SK-MEL-5 (cell line): ENCODE data around the gene KCNAB1. TPM values are rescaled to one million over a fixed set of nuclear protein-coding genes. Genes with fewer than 3 reads are reported as not detected.
"Not testable (repeated sequence)": the region's sequence is repeated elsewhere in the genome, so short reads cannot be mapped to it uniquely, and the experiment has no call there.

Source experiments
- DNase-seq: peaks from one replicate; pipeline ENCODE4 v3.0.0-alpha.2; 2016; ENCODE audit warnings: low read depth, low spot score
- in situ Hi-C: cut with HindIII; loops from 2 replicates; pipeline ENCODE4 v1.10.0; 2016; ENCODE audit warnings: low sequenced_read_pairs, high pct_unique_total_duplicates, low pct_unique_long_range_greater_than_20kb
- total RNA-seq: library from RNA; depleted of rRNA; stranded (reverse); fragments of >200 nt; shearing (Covaris generic); gene quantifications from 2 replicates; pipeline ENCODE4 v1.2.3, GENCODE V29; 2014

Gene KCNAB1
- total RNA-seq, 1 experiment from 2014 or later, result 0.66 TPM

DNA sequence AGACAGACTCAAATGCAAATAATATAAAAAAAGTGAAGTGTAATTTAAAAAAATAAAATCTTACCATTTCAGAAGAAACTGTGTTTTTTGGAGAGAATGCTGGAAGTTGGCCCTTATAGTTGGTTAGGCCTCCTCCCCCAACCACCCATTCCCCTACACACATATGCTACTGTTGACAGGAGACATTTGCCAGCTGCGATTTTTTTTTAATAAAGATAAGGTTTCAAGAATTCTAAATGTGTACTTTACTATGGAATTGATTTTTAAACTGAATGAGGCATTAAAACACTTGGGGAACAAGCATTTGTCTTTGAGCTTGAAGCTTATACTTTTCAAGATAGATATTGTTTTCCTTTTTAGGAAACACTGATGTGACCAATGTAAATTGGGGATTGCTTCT lies 438.9 kb downstream of the KCNAB1 start:
- no peak for DNase-seq
- in situ Hi-C loops, result loop anchor here (10.0 kb wide), 1 partner anchor 165 kb away; no protein-coding TSS in a partner anchor

DNA sequence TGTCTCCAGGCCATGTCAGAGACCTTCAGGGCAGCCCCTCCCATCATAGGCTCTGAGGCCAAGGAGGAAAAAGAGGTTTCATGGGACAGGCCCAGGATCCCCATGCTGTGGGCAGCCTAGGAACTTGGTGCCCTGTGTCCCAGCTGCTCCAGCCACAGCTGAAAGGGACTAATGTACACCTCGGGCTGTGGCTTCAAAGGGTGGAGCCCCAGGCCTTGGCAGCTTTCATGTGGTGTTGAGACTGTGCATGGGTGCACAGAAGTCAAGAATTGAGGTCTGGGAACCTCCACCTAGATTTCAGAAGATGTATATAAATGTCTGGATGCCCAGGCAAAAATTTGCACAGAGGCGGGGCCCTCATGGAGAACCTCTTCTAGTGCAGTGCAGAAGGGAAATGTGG lies 441.2 kb downstream of the KCNAB1 start:
- in situ Hi-C loops, result no loop called here
- no peak for DNase-seq

DNA sequence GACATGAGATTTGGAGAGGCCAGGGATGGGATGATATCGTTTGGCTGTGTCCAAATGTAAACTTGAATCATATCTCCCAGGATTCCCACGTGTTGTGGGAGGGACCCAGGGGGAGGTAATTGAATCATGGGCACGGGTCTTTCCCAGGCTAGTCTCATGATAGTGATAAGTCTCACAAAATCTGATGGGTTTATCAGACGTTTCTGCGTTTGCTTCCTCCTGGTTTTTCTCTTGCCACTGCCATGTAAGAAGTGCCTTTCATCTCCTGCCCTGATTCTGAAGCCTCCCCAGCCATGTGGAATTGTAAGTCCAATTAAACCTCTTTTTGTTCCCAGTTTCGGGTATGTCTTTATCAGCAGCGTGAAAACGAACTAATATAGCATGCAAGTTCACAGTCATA lies 442.1 kb downstream of the KCNAB1 start:
- DNase-seq, in situ Hi-C loops: not testable (repeated sequence)

DNA sequence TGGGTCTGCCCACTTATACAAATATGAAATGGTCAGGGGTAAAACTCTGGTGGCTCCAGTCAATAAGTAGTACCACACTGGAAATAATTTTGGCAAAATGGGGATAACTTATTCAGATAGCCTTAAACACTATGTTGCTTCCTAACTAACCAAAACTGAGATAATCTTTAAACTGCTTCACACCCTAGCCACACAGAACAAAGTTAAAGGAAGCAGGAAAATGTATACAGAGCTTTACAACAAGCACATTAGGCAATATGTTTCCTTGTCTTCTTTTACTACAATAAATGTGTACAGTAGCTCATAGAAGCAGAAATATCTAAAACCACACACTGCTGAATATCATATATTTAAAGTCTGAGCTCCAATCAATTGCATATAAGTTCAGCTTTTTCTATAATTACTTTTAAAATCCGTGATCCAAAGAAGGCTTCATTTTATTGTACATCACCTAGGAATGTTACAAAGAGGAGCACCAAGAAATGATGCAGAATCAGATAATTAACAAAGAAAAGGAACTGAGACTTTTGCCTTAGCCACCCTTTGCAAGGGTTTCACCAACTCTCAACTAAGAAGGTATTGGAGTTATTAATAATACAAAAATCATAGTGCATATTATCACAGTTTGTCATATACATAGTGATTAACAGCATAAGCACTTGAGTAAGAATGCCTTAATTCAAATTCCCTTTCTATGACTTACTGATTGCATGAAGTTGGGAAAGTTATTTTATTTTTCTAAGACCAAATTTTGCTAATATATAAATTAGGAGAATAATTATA lies 443.7 kb downstream of the KCNAB1 start:
- in situ Hi-C loops, result no loop called here

DNA sequence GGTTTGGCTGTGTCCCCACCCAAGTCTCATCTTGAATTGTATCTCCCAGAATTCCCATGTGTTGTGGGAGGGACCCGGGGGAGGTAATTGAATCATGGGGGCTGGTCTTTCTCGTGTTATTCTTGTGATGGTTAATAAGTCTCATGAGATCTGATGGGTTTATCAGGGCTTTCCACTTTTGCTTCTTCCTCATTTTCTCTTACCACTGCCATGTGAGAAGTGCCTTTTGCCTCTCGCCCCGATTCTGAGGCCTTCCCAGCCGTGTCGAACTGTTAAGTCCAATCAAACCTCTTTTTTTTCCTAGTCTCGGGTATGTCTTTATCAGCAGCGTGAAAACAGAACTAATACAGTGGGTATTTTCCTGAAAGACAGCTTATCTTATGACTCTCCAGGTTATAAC lies 448.6 kb downstream of the KCNAB1 start:
- in situ Hi-C loops, DNase-seq: not testable (repeated sequence)

More for the DNA sequence above, 443.7 kb downstream of the KCNAB1 start:
- no peak for DNase-seq

DNA sequence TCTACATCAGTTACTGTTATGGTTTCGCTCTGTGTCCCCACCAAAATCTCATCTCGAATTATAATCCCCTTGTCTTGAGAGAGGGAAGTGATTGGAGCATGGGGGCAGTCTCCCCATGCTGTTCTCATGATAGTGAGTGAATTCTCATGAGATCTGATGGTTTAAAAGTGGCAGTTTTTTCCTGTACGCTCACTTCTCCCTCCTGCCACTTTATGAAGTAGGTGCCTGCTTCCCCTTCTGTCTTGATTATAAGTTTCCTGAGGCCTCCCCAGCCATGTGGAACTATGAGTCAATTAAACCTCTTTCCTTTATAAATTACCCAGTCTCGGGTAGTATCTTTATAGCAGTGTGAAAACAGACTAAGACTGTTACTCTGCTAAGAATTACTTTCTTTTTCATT lies 449.5 kb downstream of the KCNAB1 start:
- DNase-seq, in situ Hi-C loops: not testable (repeated sequence)

DNA sequence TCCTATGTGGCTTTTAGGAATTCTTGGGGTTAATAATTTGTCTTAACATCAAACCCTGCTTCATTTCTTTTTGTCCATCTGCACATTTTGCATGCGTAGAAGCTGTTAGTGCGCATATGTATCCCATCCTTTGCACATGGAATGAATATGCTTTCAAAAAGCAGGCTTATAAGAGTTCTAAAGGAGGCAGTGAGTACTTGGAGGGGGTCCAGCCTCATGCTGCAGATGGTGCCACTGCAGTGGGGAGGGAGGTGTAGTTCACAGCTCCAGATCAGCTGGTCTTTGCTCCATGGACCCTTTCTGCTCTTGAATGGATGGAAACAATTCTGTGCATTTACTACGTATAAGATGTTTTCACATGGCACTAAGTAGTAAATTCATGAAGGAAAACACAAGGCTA lies 455.3 kb downstream of the KCNAB1 start:
- in situ Hi-C loops, result no loop called here
- DNase-seq, result no peak

DNA sequence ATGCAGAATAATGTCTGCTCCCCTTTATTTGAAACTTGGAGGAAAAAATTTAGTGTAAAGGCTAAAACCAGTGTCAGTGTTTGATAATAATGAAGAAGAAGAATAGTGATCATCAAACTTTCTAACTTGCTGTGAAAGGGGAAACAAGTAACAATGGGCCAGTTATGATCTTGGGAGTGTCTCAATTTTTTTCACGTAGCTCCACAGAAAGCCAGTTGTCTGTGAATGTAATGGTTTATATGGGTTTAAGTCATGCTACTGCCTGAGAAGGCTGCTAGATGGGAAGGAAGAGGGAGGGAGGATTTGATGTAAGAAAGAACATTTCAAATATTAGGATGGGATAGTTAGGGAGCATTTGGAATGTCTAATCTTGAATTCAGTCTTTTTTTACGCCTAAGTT lies 455.7 kb downstream of the KCNAB1 start:
- DNase-seq, result peak; percentile 82
- in situ Hi-C loops, result no loop called here

DNA sequence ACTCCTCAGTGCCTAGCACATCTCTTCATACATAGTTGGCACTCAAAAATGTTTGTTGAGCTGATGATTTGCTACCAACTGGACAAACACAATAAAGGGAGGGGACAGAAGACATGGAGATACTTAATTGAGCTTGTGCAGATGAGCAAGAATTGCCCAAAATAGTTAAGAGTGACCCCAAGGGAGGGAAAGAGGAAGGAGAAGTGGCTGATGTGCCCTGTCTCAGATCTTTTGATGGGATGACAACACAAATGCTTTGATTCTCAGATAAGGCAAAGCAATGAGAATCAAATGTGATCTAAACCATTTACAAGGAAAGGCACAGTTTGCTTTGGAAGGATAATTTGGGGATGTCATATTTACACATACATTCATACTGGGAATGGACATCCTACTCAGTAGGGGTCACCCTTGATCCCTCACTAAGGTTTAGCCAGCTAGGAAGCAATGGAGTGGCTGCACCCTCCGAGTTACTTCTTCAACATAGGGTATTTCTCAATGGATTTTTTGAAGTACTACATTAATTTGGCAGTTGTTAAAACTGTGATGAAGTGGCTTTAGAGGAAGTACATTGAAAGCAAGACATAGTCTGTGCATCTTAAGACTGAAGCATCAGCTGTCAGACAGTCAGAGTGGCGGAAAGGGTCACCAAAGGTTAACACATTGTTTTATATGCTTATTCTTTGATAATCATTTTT lies 456.4 kb downstream of the KCNAB1 start:
- DNase-seq, result peak; percentile 22
- in situ Hi-C loops, result no loop called here

DNA sequence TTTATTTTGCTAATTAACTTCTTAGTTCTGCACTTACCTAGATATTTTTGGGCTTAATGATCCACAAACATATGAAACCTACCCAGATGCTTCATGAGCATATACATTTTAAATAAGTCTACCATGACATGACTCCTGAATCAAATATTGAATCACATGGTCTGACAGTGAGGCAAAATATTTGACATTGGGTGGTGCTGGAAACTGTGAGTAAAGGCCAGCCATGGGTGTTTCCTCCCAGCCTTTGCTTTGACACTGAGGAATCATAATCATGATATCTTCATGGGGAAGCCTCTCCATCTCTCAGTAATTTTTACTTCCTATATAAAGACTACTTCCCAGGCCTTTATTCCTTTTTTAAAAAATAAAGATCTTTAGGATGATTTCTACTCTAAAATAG lies 457.4 kb downstream of the KCNAB1 start:
- in situ Hi-C loops, result no loop called here
- no peak for DNase-seq

DNA sequence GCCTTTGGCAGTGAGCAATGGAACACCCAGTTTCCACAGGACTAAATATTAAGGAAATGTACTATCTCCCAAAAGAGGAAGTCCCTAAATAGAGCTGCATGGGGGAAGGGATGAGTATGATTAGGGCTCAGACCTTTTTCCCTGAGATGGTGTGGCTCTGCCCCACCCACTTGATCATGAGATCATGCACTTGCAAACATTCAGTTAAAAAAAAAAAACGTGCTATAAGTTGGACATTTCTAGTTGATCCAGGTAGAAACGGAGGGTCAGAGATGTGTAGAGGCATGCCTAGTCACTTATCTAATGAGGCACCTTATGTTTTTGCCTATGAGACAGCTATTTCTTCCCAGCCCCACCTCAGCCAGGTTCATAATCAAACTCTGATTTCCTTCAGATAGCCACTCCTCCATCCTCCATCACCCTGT lies 459.1 kb downstream of the KCNAB1 start:
- no peak for DNase-seq
- in situ Hi-C loops, result no loop called here

DNA sequence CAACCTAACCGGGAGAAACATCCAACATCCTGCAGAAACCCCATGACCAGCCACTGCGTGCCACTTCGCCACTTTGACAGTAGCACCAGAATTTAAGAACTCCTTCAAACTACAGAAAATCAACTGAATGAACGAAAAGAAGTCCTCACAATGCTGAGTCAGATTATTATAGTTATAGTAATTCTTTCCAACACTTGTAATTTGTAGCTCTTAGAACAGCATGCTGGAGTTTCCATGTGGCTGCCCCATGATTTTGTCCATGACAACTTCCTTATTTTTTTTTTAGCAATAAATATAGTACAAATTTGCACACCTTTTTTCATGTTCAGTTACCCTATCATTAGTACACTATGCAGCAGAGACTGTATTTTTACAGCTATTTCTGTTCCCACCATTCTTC lies 460.7 kb downstream of the KCNAB1 start:
- no peak for DNase-seq
- in situ Hi-C loops, result no loop called here

DNA sequence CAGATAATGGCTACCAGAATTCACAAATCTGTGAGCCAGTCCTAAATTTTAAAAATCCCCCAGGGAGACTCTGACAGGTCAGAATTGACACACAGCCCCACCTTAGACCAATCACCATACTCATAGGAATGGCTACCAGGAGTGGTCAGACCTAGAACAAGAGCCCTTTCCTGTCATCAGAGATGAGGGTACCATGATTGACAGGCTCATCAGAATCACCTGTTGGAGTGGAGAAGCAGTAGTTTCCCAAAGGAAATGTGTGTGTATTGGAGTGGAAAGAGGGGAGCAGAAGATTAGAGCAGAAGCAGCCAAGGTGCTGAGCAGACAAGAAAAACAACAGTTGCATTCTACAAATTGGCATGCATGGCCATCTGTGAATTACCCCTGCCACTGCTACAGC lies 461.6 kb downstream of the KCNAB1 start:
- in situ Hi-C loops, result no loop called here
- DNase-seq, result no peak

DNA sequence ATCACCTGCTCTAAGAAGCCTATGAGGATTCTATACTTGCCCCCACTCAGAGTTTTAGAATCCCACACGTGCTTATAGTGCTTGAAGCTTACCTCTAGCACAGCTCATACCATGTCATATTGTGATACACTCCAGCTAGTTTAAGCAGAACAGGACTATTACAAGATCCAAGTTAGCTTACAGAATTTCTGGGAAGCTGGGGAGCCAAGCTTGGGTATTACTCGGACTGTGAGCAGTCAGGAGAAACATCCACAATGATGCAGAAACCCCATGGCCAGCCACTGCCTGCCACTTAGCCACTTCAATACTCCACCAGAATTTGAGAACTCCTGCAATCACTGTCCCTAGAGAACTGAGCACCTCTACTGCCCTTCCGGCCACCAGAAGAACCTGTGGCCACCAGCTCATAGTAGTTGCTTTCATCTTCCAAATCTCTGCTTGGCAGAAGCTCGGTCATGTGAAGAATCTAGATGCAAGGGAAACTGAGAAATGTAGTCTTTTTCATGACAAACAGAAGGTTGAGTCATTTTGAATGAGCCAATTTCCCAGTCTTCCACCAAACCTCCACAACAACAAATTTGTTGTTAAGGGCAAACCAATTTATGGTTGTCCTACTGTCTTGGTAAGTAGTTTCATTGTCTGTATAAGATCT lies 462.3 kb downstream of the KCNAB1 start:
- peak; percentile 79 for DNase-seq

DNA sequence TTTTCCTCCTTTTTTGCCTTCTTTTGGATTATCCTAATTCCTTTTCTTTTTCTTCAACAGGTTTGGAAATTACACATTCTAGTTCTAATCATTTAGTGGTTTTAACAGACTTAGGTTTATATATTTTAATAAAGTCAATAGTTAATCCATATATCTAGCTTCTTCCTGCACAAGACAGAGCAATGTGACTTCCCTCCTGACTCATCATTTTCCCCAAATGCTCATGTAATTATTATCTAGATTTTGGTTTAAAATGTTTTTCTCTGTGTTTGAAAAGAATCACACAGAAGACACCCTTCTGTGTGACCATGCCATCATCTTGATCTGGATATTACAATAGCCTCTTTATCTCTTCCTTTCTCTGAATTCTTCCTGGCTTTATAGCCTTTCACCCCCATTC lies 463.1 kb downstream of the KCNAB1 start:
- DNase-seq, result no peak
- in situ Hi-C loops, result no loop called here

More for the DNA sequence above, 462.3 kb downstream of the KCNAB1 start:
- in situ Hi-C loops, result no loop called here

DNA sequence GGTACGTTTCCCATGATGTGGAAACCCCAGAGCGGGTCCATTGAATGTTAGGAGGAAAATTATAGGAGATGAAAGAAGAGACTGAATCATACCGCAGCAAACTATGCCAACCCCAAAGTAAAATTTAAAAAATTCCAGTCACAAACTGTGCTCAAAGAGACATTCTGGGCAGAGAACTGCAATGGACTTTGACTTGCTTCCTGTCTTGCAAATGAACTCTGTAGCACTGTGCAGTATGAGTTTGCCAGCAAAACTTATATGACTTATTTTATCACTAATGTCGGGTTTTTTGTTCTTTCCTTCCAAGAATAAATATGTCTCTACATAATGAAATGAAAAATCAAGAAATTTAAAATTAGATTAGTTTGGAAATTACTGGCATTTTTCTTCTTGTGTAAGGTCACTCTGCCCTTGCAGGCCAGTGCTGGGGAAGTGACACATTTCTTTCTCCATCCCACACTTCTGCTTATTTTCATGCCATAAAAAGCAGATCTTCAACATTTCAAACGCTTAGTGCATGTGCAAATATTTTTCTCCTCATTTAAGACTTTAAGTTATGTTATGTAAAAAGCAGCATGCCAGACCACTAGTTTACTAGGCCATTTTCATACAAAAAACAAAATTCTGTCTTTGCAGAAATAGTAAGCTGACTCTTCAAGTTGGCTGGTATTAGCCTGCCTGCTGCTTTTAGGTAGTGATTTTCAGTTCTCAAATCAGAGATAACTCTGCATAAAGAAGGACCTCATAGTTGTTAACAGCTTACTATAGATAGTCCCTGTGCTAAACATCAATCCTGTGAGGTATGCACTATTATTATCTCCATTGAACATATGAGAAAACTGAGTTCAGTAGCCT lies 466.8 kb downstream of the KCNAB1 start:
- in situ Hi-C loops, result no loop called here

DNA sequence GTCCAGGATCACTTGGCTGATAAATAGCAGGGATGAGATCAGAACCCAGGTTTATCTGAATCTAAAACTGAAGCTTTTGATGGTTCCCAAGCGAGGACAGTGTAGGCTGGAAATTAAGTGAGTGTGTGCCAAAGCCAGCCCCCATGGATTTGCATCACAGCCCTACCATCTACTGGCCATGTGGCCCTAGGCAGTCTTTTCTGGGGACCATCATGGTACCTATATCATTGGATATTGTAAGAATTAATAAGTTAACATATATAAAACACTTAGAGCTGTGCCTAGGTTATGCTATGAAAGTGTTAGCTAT lies 467.3 kb downstream of the KCNAB1 start:
- in situ Hi-C loops, result no loop called here
- DNase-seq, result no peak

More for the DNA sequence above, 466.8 kb downstream of the KCNAB1 start:
- DNase-seq, result no peak
